Measurements from ENCODE around the gene UVRAG. TPM values are rescaled to one million over a fixed set of nuclear protein-coding genes. Genes with fewer than 3 reads are reported as not detected.
"Not testable (repeated sequence)": the region's sequence is repeated elsewhere in the genome, so short reads cannot be mapped to it uniquely, and the experiment has no call there.

UVRAG gene
- total RNA-seq, 1 donor from 2014 or later = 20.2 TPM

- no peak for DNase-seq (ENCODE audit: extremely low spot score, unreplicated experiment)
- TF ChIP-seq CTCF (IDR thresholded peaks at IDR 0.05) = no peak
- H3K27me3 Mint-ChIP-seq (ENCODE audit: unreplicated experiment) = no peaks in the 10 kb centered on the region
- H3K4me3 Mint-ChIP-seq (ENCODE audit: unreplicated experiment) = no peak overlapping the region
- peaks cover 14% of the 10 kb centered on the region for H3K9me3 Mint-ChIP-seq (ENCODE audit: unreplicated experiment)
- H3K4me1 Mint-ChIP-seq (ENCODE audit: unreplicated experiment) = peaks cover 37% of the 10 kb centered on the region
- H3K36me3 Mint-ChIP-seq (ENCODE audit: unreplicated experiment) = peaks cover 19% of the 10 kb centered on the region
- H3K27ac Mint-ChIP-seq (ENCODE audit: unreplicated experiment) = peak overlapping the region; percentile 74
Observed at GRCh38 chr11:75931124-75931523, 116.1 kb downstream of the UVRAG start.

GRCh38 chr11:75933736-75934135 lies 118.7 kb downstream of the UVRAG start:
- H3K4me3 Mint-ChIP-seq (ENCODE audit: unreplicated experiment); DNase-seq (ENCODE audit: extremely low spot score, unreplicated experiment); H3K27ac Mint-ChIP-seq (ENCODE audit: unreplicated experiment); H3K27me3 Mint-ChIP-seq (ENCODE audit: unreplicated experiment): not testable (repeated sequence)
- Mint-ChIP-seq H3K9me3 (ENCODE audit: unreplicated experiment) (peaks cover 14% of the 10 kb centered on the region), H3K36me3 (ENCODE audit: unreplicated experiment) (peaks cover 13% of the 10 kb centered on the region), H3K4me1 (ENCODE audit: unreplicated experiment) (peaks cover 36% of the 10 kb centered on the region)

- H3K27ac Mint-ChIP-seq (ENCODE audit: unreplicated experiment) = no peak overlapping the region
- peaks cover 13% of the 10 kb centered on the region for H3K36me3 Mint-ChIP-seq (ENCODE audit: unreplicated experiment)
- H3K27me3 Mint-ChIP-seq (ENCODE audit: unreplicated experiment) = no peaks in the 10 kb centered on the region
- TF ChIP-seq CTCF (IDR thresholded peaks at IDR 0.05) = no peak
- H3K4me3 Mint-ChIP-seq (ENCODE audit: unreplicated experiment) = no peak overlapping the region
- H3K9me3 Mint-ChIP-seq (ENCODE audit: unreplicated experiment) = peaks cover 14% of the 10 kb centered on the region
- peaks cover 35% of the 10 kb centered on the region for H3K4me1 Mint-ChIP-seq (ENCODE audit: unreplicated experiment)
- no peak for DNase-seq (ENCODE audit: extremely low spot score, unreplicated experiment)
Observed at GRCh38 chr11:75934851-75935250, 119.8 kb downstream of the UVRAG start.

GRCh38 chr11:75938543-75938942 lies 123.5 kb downstream of the UVRAG start:
- no peaks in the 10 kb centered on the region for H3K27me3 Mint-ChIP-seq (ENCODE audit: unreplicated experiment)
- peaks cover 4% of the 10 kb centered on the region for H3K36me3 Mint-ChIP-seq (ENCODE audit: unreplicated experiment)
- no peak for TF ChIP-seq CTCF (IDR thresholded peaks at IDR 0.05)
- H3K9me3 Mint-ChIP-seq (ENCODE audit: unreplicated experiment) = peaks cover 5% of the 10 kb centered on the region
- DNase-seq (ENCODE audit: extremely low spot score, unreplicated experiment) = no peak
- no peak overlapping the region for H3K4me3 Mint-ChIP-seq (ENCODE audit: unreplicated experiment)
- H3K4me1 Mint-ChIP-seq (ENCODE audit: unreplicated experiment) = peaks cover 14% of the 10 kb centered on the region
- no peak overlapping the region for H3K27ac Mint-ChIP-seq (ENCODE audit: unreplicated experiment)

GRCh38 chr11:75939516-75939915 lies 124.5 kb downstream of the UVRAG start:
- DNase-seq (ENCODE audit: extremely low spot score, unreplicated experiment) = no peak
- peaks cover 9% of the 10 kb centered on the region for H3K4me1 Mint-ChIP-seq (ENCODE audit: unreplicated experiment)
- H3K27ac Mint-ChIP-seq (ENCODE audit: unreplicated experiment) = no peak overlapping the region
- no peaks in the 10 kb centered on the region for H3K9me3 Mint-ChIP-seq (ENCODE audit: unreplicated experiment)
- no peaks in the 10 kb centered on the region for H3K27me3 Mint-ChIP-seq (ENCODE audit: unreplicated experiment)
- H3K36me3 Mint-ChIP-seq (ENCODE audit: unreplicated experiment) = peaks cover 4% of the 10 kb centered on the region
- no peak for TF ChIP-seq CTCF (IDR thresholded peaks at IDR 0.05)
- no peak overlapping the region for H3K4me3 Mint-ChIP-seq (ENCODE audit: unreplicated experiment)

- Mint-ChIP-seq H3K36me3 (ENCODE audit: unreplicated experiment) (no peaks in the 10 kb centered on the region), H3K27me3 (ENCODE audit: unreplicated experiment) (no peaks in the 10 kb centered on the region), H3K9me3 (ENCODE audit: unreplicated experiment) (no peaks in the 10 kb centered on the region), H3K27ac (ENCODE audit: unreplicated experiment) (no peak overlapping the region), H3K4me1 (ENCODE audit: unreplicated experiment) (peaks cover 6% of the 10 kb centered on the region), H3K4me3 (ENCODE audit: unreplicated experiment) (no peak overlapping the region)
- DNase-seq (ENCODE audit: extremely low spot score, unreplicated experiment) = no peak
- TF ChIP-seq CTCF (IDR thresholded peaks at IDR 0.05) = no peak
Observed at GRCh38 chr11:75939992-75940391, 125.0 kb downstream of the UVRAG start.

All from osteocyte (in vitro differentiated cells).